Measurements from ENCODE around the gene SAE1.

Gene SAE1

DNA sequence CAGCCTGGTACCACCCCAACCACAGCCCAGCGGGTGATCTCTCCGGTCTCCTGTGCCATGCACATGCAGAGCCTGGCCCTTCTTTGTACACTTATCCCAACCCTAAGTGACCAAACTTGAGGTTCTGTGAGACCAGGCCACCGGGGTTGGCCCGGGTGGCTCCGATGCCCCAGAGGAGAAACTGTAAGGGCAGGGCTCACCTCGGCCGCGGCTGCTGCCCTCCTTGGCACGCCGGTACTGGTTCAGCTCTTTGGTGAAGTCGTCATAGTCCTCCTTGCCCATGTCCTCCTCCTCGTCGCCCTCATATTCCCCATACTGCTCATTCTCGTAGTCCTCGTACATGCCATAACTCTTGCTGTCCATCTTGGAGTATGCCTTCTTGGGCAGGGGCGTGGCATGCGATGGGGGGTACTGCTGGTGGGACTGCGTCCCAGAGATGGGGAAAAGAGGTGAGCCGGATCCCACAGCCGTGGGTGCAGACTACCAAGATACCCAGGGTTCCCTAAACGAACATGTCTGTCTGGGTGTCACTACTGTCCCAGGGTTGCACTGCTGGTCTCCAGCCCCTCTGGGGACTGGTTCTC, 40.8 kb upstream of the SAE1 start:
- Histone ChIP-seq H3K9me3 (ENCODE audit: severe bottlenecking) (no peaks in the 10 kb centered on the region), H3K4me3 (ENCODE audit: low read depth, low read length) (no peak overlapping the region), H3K36me3 (peaks cover 85% of the 10 kb centered on the region), H3K27ac (no peak overlapping the region), H3K27me3 (ENCODE audit: insufficient read depth, low read depth, severe bottlenecking) (no peaks in the 10 kb centered on the region)
- TF ChIP-seq, protein P1, sequence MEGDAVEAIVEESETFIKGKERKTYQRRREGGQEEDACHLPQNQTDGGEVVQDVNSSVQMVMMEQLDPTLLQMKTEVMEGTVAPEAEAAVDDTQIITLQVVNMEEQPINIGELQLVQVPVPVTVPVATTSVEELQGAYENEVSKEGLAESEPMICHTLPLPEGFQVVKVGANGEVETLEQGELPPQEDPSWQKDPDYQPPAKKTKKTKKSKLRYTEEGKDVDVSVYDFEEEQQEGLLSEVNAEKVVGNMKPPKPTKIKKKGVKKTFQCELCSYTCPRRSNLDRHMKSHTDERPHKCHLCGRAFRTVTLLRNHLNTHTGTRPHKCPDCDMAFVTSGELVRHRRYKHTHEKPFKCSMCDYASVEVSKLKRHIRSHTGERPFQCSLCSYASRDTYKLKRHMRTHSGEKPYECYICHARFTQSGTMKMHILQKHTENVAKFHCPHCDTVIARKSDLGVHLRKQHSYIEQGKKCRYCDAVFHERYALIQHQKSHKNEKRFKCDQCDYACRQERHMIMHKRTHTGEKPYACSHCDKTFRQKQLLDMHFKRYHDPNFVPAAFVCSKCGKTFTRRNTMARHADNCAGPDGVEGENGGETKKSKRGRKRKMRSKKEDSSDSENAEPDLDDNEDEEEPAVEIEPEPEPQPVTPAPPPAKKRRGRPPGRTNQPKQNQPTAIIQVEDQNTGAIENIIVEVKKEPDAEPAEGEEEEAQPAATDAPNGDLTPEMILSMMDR (IDR thresholded peaks at IDR 0.05; ENCODE audit: low read depth, low read length): no peak
- DNase-seq: no peak

DNA sequence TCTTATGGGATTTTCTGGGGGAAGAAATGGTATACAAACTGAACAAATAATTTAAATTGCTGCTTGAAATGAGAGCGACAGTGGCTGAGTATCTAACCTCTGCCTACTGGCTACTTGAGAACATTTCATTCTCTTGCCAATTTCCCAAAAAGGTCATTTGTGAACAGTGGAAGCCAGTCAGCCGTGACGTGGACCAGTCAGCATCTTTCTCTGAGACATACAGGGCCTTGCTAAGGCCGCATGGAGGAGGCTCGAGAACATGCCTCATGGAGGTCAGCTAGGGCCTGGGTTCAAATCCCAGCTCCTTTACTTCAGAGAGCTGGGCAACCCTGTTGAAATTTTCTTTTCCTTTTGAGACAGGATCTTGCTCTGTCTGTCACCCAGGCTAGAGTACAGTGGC, 37.4 kb upstream of the SAE1 start:
- TF ChIP-seq, protein P1 (IDR thresholded peaks at IDR 0.05; ENCODE audit: low read depth, low read length): no peak
- Histone ChIP-seq H3K27ac (no peak overlapping the region), H3K27me3 (ENCODE audit: insufficient read depth, low read depth, severe bottlenecking) (no peaks in the 10 kb centered on the region), H3K9me3 (ENCODE audit: severe bottlenecking) (no peaks in the 10 kb centered on the region), H3K4me3 (ENCODE audit: low read depth, low read length) (no peak overlapping the region), H3K36me3 (peaks cover 67% of the 10 kb centered on the region)
- no peak for DNase-seq

DNA sequence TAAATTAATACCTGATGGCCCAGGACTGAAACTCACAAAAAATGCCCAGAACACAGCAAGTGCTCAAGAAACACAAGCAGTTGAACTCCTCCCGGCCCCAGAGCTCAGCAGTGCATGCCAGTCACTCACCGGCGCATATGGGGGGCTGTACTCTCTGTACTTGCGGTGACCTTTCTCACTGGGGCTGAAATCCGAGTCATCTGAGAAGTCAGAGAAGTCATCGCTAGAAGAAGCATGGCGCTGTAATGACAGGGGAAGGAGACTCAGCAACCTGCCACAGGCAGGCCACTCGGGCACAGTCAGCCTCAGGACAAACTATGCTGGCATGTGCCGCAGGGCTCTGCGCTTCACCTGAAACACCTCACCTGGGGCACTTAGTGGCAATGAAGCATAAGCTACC, 36.8 kb upstream of the SAE1 start:
- Histone ChIP-seq H3K27me3 (ENCODE audit: insufficient read depth, low read depth, severe bottlenecking) (no peaks in the 10 kb centered on the region), H3K27ac (no peak overlapping the region), H3K9me3 (ENCODE audit: severe bottlenecking) (no peaks in the 10 kb centered on the region), H3K36me3 (peaks cover 61% of the 10 kb centered on the region), H3K4me3 (ENCODE audit: low read depth, low read length) (no peak overlapping the region)
- TF ChIP-seq, protein P1 (IDR thresholded peaks at IDR 0.05; ENCODE audit: low read depth, low read length): no peak
- no peak for DNase-seq

DNA sequence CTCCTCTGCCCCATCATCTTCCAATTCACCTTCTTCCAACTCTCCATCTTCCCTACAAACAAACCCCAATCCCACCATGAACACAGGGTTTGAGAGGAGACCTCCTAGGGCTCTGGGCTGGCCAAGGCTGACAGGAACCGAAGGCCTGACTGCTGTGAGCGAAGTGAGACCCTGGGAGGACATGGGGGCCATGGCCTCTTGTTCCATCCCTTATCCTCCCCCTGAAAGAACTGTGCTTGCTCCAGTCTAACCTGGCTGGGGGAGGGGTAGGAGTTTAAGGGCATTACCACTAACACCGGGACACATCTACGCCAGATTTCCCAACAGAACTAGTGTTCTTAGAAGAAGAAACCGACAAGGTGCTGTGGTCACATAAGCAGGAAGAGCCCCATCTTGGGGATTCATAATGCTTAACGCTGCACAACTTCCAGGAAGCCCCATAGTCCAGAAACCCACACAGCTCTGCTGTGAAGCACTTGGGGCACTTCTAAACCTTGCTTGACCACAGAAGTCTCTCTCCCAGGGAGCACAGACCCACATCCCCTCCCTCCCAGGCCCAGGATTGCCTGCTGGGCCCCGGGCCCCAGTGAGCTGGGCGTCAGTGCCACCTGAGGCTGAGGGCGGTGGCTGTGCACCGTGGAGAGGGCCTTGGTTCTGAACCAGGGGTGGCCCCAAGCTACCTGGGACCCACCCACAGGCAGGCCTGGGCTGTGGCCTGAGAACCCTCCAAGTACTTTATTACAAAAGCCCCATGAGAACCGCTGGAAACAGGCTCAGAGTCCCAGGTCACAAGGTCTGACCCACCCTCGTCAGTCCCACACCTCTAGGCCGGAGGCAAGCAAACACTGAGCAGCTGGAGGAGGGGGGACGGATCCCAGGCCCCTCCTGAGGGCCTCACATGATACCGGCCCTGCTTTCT, 35.8 kb upstream of the SAE1 start:
- DNase-seq: no peak
- H3K36me3 ChIP-seq: peaks cover 54% of the 10 kb centered on the region
- H3K4me3 ChIP-seq (ENCODE audit: low read depth, low read length): no peak overlapping the region
- TF ChIP-seq, protein P1 (IDR thresholded peaks at IDR 0.05; ENCODE audit: low read depth, low read length): no peak
- H3K27me3 ChIP-seq (ENCODE audit: insufficient read depth, low read depth, severe bottlenecking): no peaks in the 10 kb centered on the region
- no peak overlapping the region; the same call in 1 of the 2 replicates for H3K27ac ChIP-seq
- H3K9me3 ChIP-seq (ENCODE audit: severe bottlenecking): no peaks in the 10 kb centered on the region

DNA sequence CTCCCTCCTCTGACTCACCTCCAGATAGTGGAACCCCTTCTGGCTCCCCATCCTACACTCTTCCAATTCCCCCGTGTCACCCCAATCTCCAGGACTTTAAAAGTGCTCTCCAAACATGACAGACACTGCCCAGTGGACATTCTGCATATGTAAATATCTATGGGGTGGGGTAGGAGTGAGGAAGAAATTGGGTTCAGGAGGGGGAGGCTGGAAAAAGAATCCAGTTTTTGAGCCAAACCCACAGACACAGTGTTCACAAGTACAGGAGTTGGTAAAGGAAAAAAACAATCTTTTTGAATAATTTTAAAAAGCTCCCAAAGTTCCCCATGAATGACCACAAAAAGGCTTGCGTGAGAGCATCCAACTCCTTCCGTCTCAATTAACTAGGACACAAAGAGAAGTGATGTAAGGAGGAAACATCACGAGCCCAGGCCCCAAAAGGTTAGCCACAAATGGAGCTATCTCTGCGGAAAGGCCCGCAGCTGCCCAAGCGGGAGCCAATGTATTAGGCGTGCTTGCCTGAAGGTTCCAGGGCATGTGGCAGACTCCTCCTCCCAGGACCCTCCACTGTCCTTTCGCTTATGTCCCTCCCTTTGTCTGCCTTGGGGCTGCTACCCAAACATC, 35.0 kb upstream of the SAE1 start:
- Histone ChIP-seq H3K27me3 (ENCODE audit: insufficient read depth, low read depth, severe bottlenecking) (no peaks in the 10 kb centered on the region), H3K9me3 (ENCODE audit: severe bottlenecking) (no peaks in the 10 kb centered on the region), H3K27ac (no peak overlapping the region), H3K36me3 (peaks cover 46% of the 10 kb centered on the region), H3K4me3 (ENCODE audit: low read depth, low read length) (no peak overlapping the region)
- no peak for DNase-seq
- TF ChIP-seq, protein P1 (IDR thresholded peaks at IDR 0.05; ENCODE audit: low read depth, low read length): no peak

Measured in WERI-Rb-1 (cell line).